CD4-positive, alpha-beta T cell treated with Interleukin-15 for 1 hour (primary cell): ENCODE results near the gene CAND2.
"Not testable (repeated sequence)": the region's sequence is repeated elsewhere in the genome, so short reads cannot be mapped to it uniquely, and the experiment has no call there.

Source experiments
- DNase-seq: peaks from one replicate; pipeline ENCODE4 v3.0.0-alpha.2; 2020

CAND2 gene

GRCh38 chr3:12832350-12833221 lies 36.1 kb downstream of the CAND2 start:
- DNase-seq, result no peak

DNA sequence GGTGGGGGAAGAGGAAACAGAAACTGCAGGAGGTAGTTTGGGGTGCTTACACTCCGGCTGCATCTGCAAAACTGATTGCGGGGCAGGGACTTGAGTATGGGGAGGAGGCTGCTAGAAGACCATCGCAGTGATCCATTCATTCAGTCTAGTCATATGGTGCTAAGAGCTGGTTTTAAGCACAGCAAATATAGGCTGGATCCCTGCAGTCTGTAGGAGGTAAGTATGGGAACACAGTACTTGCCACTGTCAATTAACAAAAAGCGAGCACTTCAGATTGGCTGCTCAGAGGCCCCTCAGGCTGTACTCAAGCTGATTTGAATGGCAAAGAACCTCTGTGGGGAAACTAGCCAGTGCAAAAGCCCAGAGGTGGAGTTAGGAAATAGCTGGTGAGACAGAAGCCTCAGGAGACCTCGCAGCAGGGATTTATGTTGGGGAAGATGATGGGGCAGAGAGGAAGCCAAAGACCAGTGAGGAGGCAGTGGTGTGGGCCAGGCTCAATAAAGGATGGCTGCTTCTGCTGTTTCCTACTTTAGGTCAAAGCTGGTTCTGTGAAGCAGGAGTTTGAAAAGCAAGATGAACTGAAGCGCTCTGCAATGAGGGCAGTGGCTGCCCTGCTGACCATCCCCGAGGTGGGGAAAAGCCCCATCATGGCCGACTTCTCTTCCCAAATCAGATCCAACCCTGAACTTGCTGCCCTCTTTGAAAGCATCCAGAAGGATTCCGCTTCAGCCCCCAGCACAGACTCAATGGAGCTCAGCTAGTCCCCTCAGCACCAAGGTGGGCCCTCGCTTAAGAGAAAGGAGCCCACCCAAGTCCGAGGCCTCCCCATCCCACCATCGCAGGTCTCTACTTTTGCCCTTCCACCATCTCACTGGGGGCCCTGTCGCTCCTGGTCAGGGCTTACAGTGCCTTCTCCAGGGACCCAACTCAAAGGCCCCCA lies 37.0 kb downstream of the CAND2 start:
- no peak for DNase-seq

- no peak for DNase-seq
These were observed 38.7 kb downstream of the CAND2 start for GRCh38 chr3:12835052-12835665.

GRCh38 chr3:12837295-12837986 lies 41.0 kb downstream of the CAND2 start:
- DNase-seq, result no peak

- no peak for DNase-seq
These were observed 41.9 kb downstream of the CAND2 start for GRCh38 chr3:12838179-12838965.

- no peak for DNase-seq
These were observed 42.9 kb downstream of the CAND2 start for GRCh38 chr3:12839156-12839946.

- DNase-seq, result not testable (repeated sequence)
These were observed 43.7 kb downstream of the CAND2 start for GRCh38 chr3:12840148-12840547.

DNA sequence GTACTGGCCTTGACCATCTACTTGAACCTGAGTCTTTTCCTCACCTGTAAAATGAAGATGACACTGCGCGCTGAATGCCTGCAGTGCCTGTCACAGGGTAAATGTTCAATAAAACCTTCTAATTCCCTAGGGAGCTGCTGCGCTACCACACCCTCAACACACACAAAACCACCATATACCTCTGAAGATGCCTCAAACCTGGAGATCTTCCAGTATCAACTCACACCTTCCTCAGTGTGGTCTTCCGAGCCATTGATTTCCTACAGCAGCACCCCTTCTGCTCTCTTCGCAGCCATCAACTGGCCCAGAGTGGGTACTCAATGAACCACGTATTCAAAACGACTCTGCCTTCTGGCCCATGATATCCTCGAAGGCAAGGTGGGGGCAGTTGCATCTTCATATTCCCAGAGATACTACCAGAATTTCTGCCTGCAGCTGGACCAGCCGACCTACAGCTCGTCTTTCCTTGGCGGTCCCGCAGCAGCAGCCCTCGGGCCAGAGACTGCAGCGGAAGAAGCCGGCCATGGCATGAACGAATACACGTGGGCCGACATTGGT lies 44.2 kb downstream of the CAND2 start:
- no peak for DNase-seq

DNA sequence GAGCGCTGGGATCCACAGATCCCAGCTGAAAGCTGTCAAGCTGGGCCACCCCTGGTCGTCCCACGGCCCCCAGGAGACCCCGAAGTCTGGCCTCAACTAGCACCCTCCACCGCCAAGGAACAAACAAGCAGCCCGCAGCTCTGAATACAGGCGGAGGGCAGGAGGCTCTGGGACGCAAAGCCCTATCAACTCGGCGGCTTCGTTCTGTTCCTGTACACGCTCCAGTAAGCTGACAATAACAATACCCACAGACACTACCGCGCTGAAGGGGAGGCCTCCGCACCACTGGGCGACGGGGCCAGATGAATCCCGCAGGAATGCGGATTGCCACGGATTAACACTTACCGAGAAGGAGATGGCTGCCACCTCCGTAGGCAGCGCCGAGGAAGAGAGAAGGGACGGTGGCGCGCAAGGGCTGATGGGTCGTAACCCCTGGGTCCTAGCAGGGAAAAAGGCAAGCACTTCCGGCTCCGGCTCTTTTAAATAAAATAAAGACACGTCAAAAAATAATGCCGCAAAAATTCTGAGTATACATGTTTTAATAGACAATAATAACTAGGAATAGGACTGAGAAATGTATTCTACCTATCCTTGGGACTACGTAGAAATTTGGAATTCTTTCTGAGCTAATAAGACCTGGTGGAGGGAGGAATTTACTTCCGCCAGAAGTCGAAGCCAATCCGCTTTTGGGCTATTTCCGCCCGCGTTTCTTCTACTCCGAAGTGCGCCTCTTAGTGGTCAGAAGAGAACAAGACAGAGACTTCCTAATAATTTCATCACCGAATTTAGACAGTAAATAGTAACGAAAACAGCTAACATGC lies 44.9 kb downstream of the CAND2 start, which contains the start of gene RPL32:
TSS of gene RPL32 (minus strand) at position 417 of the 821 bp plus-strand sequence. CDS start 1,328 bp downstream, outside the sequence.
- peak; percentile 88 for DNase-seq

DNA sequence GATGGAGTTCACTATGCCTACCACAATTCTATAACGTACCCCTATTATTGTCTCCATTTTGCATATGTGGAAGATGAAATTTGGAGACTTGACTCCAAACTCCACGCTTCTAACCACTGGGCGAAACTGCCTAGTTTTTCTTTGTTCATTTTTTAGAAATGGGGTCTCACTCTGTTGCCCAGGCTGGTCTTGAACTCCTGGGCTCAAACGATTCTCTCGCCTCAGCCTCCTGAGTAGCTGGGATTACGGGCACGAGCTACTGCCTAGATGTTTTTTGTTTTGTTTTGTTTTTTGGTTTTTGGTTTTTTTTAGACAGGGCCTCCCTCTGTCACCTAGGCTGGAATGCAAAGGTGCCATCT lies 45.5 kb downstream of the CAND2 start:
- DNase-seq, result no peak

- DNase-seq, result no peak
These were observed 46.0 kb downstream of the CAND2 start for GRCh38 chr3:12842469-12842868.

- DNase-seq, result no peak
These were observed 49.3 kb downstream of the CAND2 start for GRCh38 chr3:12845811-12846210.

DNA sequence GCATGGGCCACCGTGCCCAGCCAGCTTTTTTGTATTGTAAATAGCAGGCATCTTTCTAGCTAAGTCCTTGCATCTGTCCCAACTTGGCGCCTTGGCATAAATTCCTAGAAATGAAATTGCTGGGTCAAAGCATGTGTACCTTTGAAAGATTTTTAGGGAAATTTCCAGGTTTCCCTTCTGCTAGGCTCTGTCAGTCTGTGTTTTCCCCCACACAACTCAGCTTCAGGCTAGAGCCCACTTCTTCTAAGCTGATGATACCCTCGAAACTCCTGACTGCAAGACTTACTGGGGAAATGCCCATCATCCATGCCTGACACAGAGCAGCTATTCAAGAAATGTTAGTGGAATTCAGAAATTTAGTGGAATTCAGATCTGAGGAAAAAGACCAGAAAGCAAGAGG lies 55.7 kb downstream of the CAND2 start:
- DNase-seq, result no peak

GRCh38 chr3:12853847-12854246 lies 57.4 kb downstream of the CAND2 start:
- DNase-seq, result not testable (repeated sequence)

GRCh38 chr3:12854565-12854964 lies 58.1 kb downstream of the CAND2 start:
- no peak for DNase-seq

GRCh38 chr3:12856626-12857025 lies 60.1 kb downstream of the CAND2 start:
- DNase-seq, result no peak

- no peak for DNase-seq
These were observed 63.4 kb downstream of the CAND2 start for GRCh38 chr3:12859840-12860239.

DNA sequence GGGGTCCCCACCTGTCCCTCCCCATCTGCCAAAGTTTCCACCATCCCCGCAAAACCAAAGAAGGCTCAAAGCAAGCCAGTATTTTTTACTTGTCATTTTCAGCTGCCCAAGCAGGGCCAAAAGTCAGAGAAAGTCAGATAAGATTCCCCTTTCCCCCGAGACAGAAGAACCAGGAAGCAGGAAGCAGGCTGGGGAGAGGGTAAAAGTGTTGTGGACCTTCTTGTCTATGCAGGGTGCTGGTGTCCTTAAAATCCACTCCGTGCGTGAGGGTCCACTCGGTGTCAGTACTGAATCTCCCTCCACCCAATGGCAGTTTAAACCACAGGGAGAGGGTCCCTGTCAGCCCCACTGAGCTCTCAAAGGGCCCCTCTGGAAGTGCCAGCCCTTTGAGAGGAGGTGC lies 65.1 kb downstream of the CAND2 start:
- DNase-seq, result no peak

GRCh38 chr3:12862387-12862786 lies 65.9 kb downstream of the CAND2 start:
- DNase-seq, result no peak

DNA sequence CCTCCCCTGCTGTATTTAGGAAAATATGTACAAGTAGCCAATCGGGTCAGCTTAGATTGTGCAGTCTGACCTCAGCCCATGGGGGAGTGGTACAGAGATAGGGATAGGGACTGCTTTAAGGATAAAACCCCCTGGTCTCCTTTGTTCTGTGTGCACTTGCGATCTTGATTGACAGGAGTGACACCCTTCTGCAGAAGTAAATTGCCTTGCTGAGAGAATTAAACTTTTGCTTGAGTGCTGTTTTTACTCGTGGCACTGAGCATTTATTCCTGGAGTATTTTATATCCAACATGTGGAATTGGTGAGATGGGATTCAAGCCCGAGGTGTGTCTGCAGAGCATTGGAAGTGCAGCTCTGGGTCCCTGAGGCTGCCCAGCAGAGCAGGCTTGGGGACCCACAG lies 68.8 kb downstream of the CAND2 start:
- no peak for DNase-seq
